ENCODE data around the gene SP6. TPM values are rescaled to one million over a fixed set of nuclear protein-coding genes. Genes with fewer than 3 reads are reported as not detected.

The SP6 gene
- total and polyA plus RNA-seq, 2 of the 8 experiments (the other 6 are each of a cell fraction or from before 2014, with no cell fraction given): 1.2 to 1.5 TPM

GRCh38 chr17:47806026-47806912 is 44.7 kb downstream of the SP6 start:
- WGBS, 2 experiments (ENCODE audit: extremely low coverage in 1 of 2, insufficient coverage in 1 of 2, insufficient read length in 1 of 2, insufficient replicate concordance in 2 of 2, low coverage in 1 of 2, low lambda C conversion rate in 2 of 2, missing lambda C conversion rate in 1 of 2): 87% methylated on average over 13 of the region's 16 CpGs; no CpG with 5 or more reads in 1 of the 2 experiments
- TF ChIP-seq RNF2 (IDR thresholded peaks at IDR 0.05; ENCODE audit: borderline replicate concordance, low read depth, low read length, missing control alignments, poor library complexity, severe bottlenecking): no peak
- TF ChIP-seq SIRT6 (IDR thresholded peaks at IDR 0.05; ENCODE audit: low read length): no peak
- no peak for TF ChIP-seq RXRA (IDR thresholded peaks at IDR 0.05; ENCODE audit: insufficient read depth, low read depth, low read length)
- no peak for TF ChIP-seq E2F6 (IDR thresholded peaks at IDR 0.05)
- TF ChIP-seq TCF12 (IDR thresholded peaks at IDR 0.05; ENCODE audit: low read depth, low read length): no peak
- TF ChIP-seq FOSL1 (IDR thresholded peaks at IDR 0.05; ENCODE audit: insufficient read depth, low read depth, low read length): no peak
- Histone ChIP-seq H3K18ac (ENCODE audit: extremely low read depth, low read length) (no peak overlapping the region), H3K36me3 (ENCODE audit: control insufficient read depth in 2 of 4, insufficient read depth in 4 of 4, low read length in 3 of 4) (peaks cover 0 to 2% (median 0%) of the 10 kb centered on the region in 4 experiments; a peak in 1 of 8 replicates), H3K4me3 (ENCODE audit: extremely low read depth in 1 of 4, insufficient read depth in 2 of 4, low read depth in 3 of 4, low read length in 4 of 4) (no peak overlapping the region), H3K56ac (replicated peaks; ENCODE audit: insufficient read length, low read depth, low read length) (no peak overlapping the region), H3K23ac (ENCODE audit: insufficient read length) (no peak overlapping the region), H3K14ac (ENCODE audit: insufficient read length) (no peak overlapping the region), H2BK5ac (ENCODE audit: low read depth, low read length) (no peak overlapping the region), H3K23me2 (ENCODE audit: low read depth, low read length) (no peaks in the 10 kb centered on the region), H3K4me1 (replicated peaks in 1 of 4; ENCODE audit: control insufficient read depth in 3 of 4, insufficient read depth in 4 of 4, low read length in 3 of 4) (no peaks in the 10 kb centered on the region; a peak in 1 of 7 replicates), H3K4me2 (ENCODE audit: insufficient read depth in 1 of 2, low read depth in 2 of 2, low read length in 2 of 2) (no peak overlapping the region), H2BK20ac (ENCODE audit: low read length) (no peak overlapping the region), H2BK15ac (ENCODE audit: low read length) (no peak overlapping the region), H4K91ac (replicated peaks; ENCODE audit: insufficient read length, low read length) (no peak overlapping the region), H4K8ac (ENCODE audit: extremely low read depth, insufficient read depth, low read length) (no peak overlapping the region), H3K4ac (replicated peaks; ENCODE audit: insufficient read length, low read depth, low read length) (no peak overlapping the region), H2BK120ac (replicated peaks; ENCODE audit: low read depth, low read length) (no peak overlapping the region), H2AK5ac (ENCODE audit: low read depth, low read length) (no peak overlapping the region), H4K20me1 (replicated peaks in 1 of 2; ENCODE audit: control insufficient read depth in 1 of 2, insufficient read depth in 2 of 2, low read length in 2 of 2) (peaks cover 2% of the 10 kb centered on the region in 2 experiments), H3K27ac (ENCODE audit: low read depth, low read length) (no peak overlapping the region), H3K9ac (replicated peaks in 1 of 4; ENCODE audit: extremely low read depth in 1 of 4, low read depth in 3 of 4, low read length in 3 of 4) (no peak overlapping the region; a peak in 1 of 7 replicates), H2AFZ (ENCODE audit: low read length) (no peak overlapping the region), H3K79me2 (ENCODE audit: control insufficient read depth in 1 of 2, insufficient read depth in 2 of 2, low read length in 2 of 2) (no peaks in the 10 kb centered on the region), H3K9me3 (ENCODE audit: insufficient read depth in 2 of 2, low read depth in 1 of 2, low read length in 1 of 2) (no peaks in the 10 kb centered on the region), H3K27me3 (replicated peaks in 1 of 4; ENCODE audit: control insufficient read depth in 3 of 4, extremely low read depth in 1 of 4, insufficient read depth in 3 of 4, low read length in 3 of 4) (no peaks in the 10 kb centered on the region), H4K5ac (ENCODE audit: insufficient read length, low read depth, low read length) (no peak overlapping the region), H3K79me1 (ENCODE audit: low read depth, low read length) (no peaks in the 10 kb centered on the region; the same call in 1 of the 2 replicates), H2BK12ac (ENCODE audit: low read depth, low read length) (no peak overlapping the region)
- FAIRE-seq: no peak
- no peak for DNase-seq (ENCODE audit: low read depth in 1 of 2, low spot score in 2 of 2)
- ChIA-PET CTCF (ENCODE audit: partially characterized antibody) (interaction anchor here (1.2 to 5.6 kb wide), 4 partner anchors 14 to 105 kb away, joined by 4 to 57 read pairs (median 28); no protein-coding TSS in a partner anchor), POLR2A (ENCODE audit: partially characterized antibody) (interaction anchor here (0.9 to 1.2 kb wide), 3 partner anchors 11 to 32 kb away, joined by 3 read pairs; no protein-coding TSS in a partner anchor)

Measured in H1 (cell line).